K562 (cell line): Measurements from ENCODE around the gene TMX1. TPM values are rescaled to one million over a fixed set of nuclear protein-coding genes. Genes with fewer than 3 reads are reported as not detected.

ENCODE experiments used
- ATAC-seq: fragments of 200-7000 bp; cut with Tn5 transposase; 3 replicates; pipeline ENCODE4 v1.9.1; 2020; ENCODE audit warnings: moderate library complexity
- BruUV-seq: library from RNA; stranded (reverse); fragments of 400-500 nt; replicated peaks from 2 replicates; lab custom pipeline; 2021; lab: Mats Ljungman, UMichigan
- CTCF ChIA-PET: fragments of 300-600 bp; formaldehyde crosslinking; extraction: SDS; loops from one replicate; lab custom pipeline; 2021; ENCODE audit warnings: low intra/inter-chr PET ratio; lab: Yijun Ruan, JAX
- POLR2A ChIA-PET: fragments of 300-600, 350-650 bp; sonication (Branson Sonifier 250); formaldehyde crosslinking; extraction: SDS; loops from one replicate; lab custom pipeline; 2021; ENCODE audit warnings: antibody characterized with exemption, inconsistent platforms; lab: Yijun Ruan, JAX
- DNase-seq, 4 experiments: peaks; one replicate each; pipeline versions ENCODE4 v3.0.0 to v3.0.0-alpha.2; 2011 to 2018; ENCODE audit warnings: low spot score in 3 of 4, mixed read lengths in 3 of 4; ENCODE audit errors: extremely low read depth in 1 of 4
- FAIRE-seq: peaks from 2 replicates; lab custom pipeline; 2011; peaks lifted over from hg19 to GRCh38; lab: Jason Lieb, UNC
- H2AFZ ChIP-seq: 2 replicates; pipeline ENCODE4 v1.6.0; 2011; ENCODE audit warnings: low read depth, low read length, control low read depth, inconsistent platforms
- H3K27ac ChIP-seq: fragments of 200-600 bp; 3 replicates; pipeline ENCODE4 v1.8.0; 2011; ENCODE audit warnings: low read depth, mild to moderate bottlenecking, control low read depth, inconsistent platforms, low read length, moderate library complexity, mixed read lengths; ENCODE audit errors: extremely low read depth
- H3K27me3 ChIP-seq, 2 experiments: fragments of 300-600 bp in 1 of 2; 2 replicates in 1 of 2; 3 replicates in 1 of 2; pipeline versions ENCODE4 v1.6.0 to v1.8.0; 2011; ENCODE audit warnings: inconsistent platforms in 2 of 2, low read length in 2 of 2, mild to moderate bottlenecking in 1 of 2, mixed read lengths in 1 of 2, moderate library complexity in 1 of 2; ENCODE audit not compliant: control insufficient read depth in 2 of 2, insufficient read depth in 2 of 2
- H3K36me3 ChIP-seq: fragments of 300-600 bp; 3 replicates; pipeline ENCODE4 v1.8.0; 2011; ENCODE audit warnings: mild to moderate bottlenecking, low read length, inconsistent platforms; ENCODE audit not compliant: control insufficient read depth, insufficient read depth
- H3K4me1 ChIP-seq, 2 experiments: fragments of 200-600 bp in 1 of 2; replicated peaks in 1 of 2; 2 replicates in 1 of 2; 3 replicates in 1 of 2; pipeline versions ENCODE4 v1.5.1 to v1.8.0; 2011; ENCODE audit warnings: inconsistent platforms in 2 of 2, low read length in 2 of 2, mild to moderate bottlenecking in 1 of 2, mixed read lengths in 1 of 2, moderate library complexity in 1 of 2; ENCODE audit not compliant: control insufficient read depth in 2 of 2, insufficient read depth in 2 of 2
- H3K4me2 ChIP-seq: 2 replicates; pipeline ENCODE4 v1.6.1; 2011; ENCODE audit warnings: low read length, control low read depth, inconsistent platforms, mixed read lengths; ENCODE audit not compliant: insufficient read depth
- H3K4me3 ChIP-seq: fragments of 200-600 bp; sonication (generic), shearing (Covaris generic); 2 replicates; pipeline ENCODE4 v1.5.1; 2016; ENCODE audit warnings: control low read depth, inconsistent platforms
- H3K79me2 ChIP-seq: fragments of 200-600 bp; 3 replicates; pipeline ENCODE4 v1.8.0; 2011; ENCODE audit warnings: low read length, inconsistent platforms; ENCODE audit not compliant: control insufficient read depth, insufficient read depth
- H3K9ac ChIP-seq, 2 experiments: 2 replicates each; pipeline versions ENCODE4 v1.6.0 to v1.6.1; 2011; ENCODE audit warnings: low read depth in 2 of 2, low read length in 2 of 2, control low read depth in 1 of 2, inconsistent platforms in 1 of 2, mild to moderate bottlenecking in 1 of 2, mixed read lengths in 1 of 2; ENCODE audit not compliant: insufficient read depth in 1 of 2
- H3K9me1 ChIP-seq: one replicate; pipeline ENCODE4 v1.6.0; 2011; ENCODE audit warnings: inconsistent platforms, mild to moderate bottlenecking, low read length, moderate library complexity; ENCODE audit not compliant: control insufficient read depth, insufficient read depth
- H3K9me3 ChIP-seq: replicated peaks from 2 replicates; pipeline ENCODE4 v1.5.1; 2011; ENCODE audit warnings: low read depth, low read length, inconsistent platforms; ENCODE audit not compliant: control insufficient read depth, insufficient read depth
- H4K20me1 ChIP-seq: replicated peaks from 2 replicates; pipeline ENCODE4 v1.6.1; 2011; ENCODE audit warnings: low read length, inconsistent platforms, mixed read lengths; ENCODE audit not compliant: control insufficient read depth, insufficient read depth
- ILK ChIP-seq: fragments of 450-650 bp; IDR thresholded peaks from 2 replicates; pipeline ENCODE4 v1.6.1; 2016; ENCODE audit warnings: missing genetic modification characterization, low read depth, mild to moderate bottlenecking, missing compliant biosample characterization, moderate library complexity, borderline replicate concordance
- ZNF140 ChIP-seq: fragments of 250-450 bp; sonication (Bioruptor Pico); IDR thresholded peaks from 2 replicates; pipeline ENCODE4 v1.8.0; 2021; ENCODE audit warnings: moderate library complexity, mild to moderate bottlenecking, inconsistent platforms
- ZNF830 ChIP-seq: fragments of 250-450 bp; sonication (Bioruptor Pico); IDR thresholded peaks from 2 replicates; pipeline ENCODE4 v1.5.0; 2021; ENCODE audit warnings: mild to moderate bottlenecking
- WGBS: fragments of 100-300 bp; shearing (Covaris generic); methylation state at CpG from one replicate; pipeline ENCODE4 v1.1.6; 2016; ENCODE audit warnings: low coverage, mixed read lengths; ENCODE audit not compliant: insufficient coverage; ENCODE audit errors: missing lambda C conversion rate; 5-methylcytosine and 5-hydroxymethylcytosine counted together
- in situ Hi-C: fragments of 300-500 bp; cut with MboI; formaldehyde crosslinking; loops from 4 replicates; pipeline ENCODE4 v1.15.0; 2018; ENCODE audit warnings: inconsistent platforms, mixed read lengths
- intact Hi-C: fragments of 100-400 bp; cut with micrococcal nuclease; formaldehyde crosslinking; loops from 2 replicates; pipeline ENCODE4 v1.14.2; 2022
- polyA plus RNA-seq, 8 experiments: library from polyadenylated mRNA; depleted of rRNA in 4 of 8; stranded (reverse) in 5 of 8; unstranded in 3 of 8; fragments of >200 nt; fragmentation: Nextera tagmentation in 2 of 8; fragmentation: Illumina TruSeq in 1 of 8; extraction: Ambion mirVana in 2 of 8; extraction: Trizol in 1 of 8; gene quantifications; 2 replicates each; pipeline versions ENCODE4 v1.2.1 to v1.2.3, GENCODE V29; 2011 to 2014; ENCODE audit warnings: inconsistent platforms in 1 of 8, missing spikeins in 1 of 8
- small RNA-seq: library from RNA; depleted of rRNA; stranded (forward); fragments of <200 nt; gene quantifications from one replicate; pipeline ENCODE3, GENCODE V24; 2014
- total RNA-seq, 7 experiments: library from RNA; depleted of rRNA in 6 of 7; stranded (reverse); fragments of >200 nt in 6 of 7; fragmentation: Illumina TruSeq in 2 of 7; extraction: Trizol in 2 of 7; gene quantifications; 2 replicates each; pipeline versions ENCODE4 v1.2.1 to v1.2.3, GENCODE V29; 2011 to 2021; ENCODE audit warnings: low replicate concordance in 1 of 7
- TF ChIP-seq, protein P1 (sequence below): fragments of 450-650 bp; formaldehyde crosslinking; IDR thresholded peaks from 2 replicates; pipeline ENCODE4 v1.4.0; 2020; ENCODE audit warnings: mild to moderate bottlenecking, mixed read lengths

The TMX1 gene
- total and polyA plus RNA-seq, 9 of the 15 experiments (the other 6 are each of a cell fraction or from before 2014, with no cell fraction given), result 19.5 to 101 (median 34.7) TPM

- no peak overlapping the region for H3K27ac ChIP-seq
- CTCF ChIA-PET, result no interaction called here
- H3K79me2 ChIP-seq, result no peaks in the 10 kb centered on the region
- no peak overlapping the region for H3K4me2 ChIP-seq
- H3K4me3 ChIP-seq, result no peak overlapping the region
- POLR2A ChIA-PET, result no interaction called here
- H3K9me1 ChIP-seq, result no peaks in the 10 kb centered on the region
- ATAC-seq (no peak), DNase-seq (no peak), FAIRE-seq (no peak)
- no peaks in the 10 kb centered on the region for H4K20me1 ChIP-seq
- no peak overlapping the region for H3K9ac ChIP-seq
- no peak overlapping the region for H2AFZ ChIP-seq
- no peaks in the 10 kb centered on the region for H3K27me3 ChIP-seq
- H3K36me3 ChIP-seq, result no peaks in the 10 kb centered on the region
- TF ChIP-seq, protein P1, sequence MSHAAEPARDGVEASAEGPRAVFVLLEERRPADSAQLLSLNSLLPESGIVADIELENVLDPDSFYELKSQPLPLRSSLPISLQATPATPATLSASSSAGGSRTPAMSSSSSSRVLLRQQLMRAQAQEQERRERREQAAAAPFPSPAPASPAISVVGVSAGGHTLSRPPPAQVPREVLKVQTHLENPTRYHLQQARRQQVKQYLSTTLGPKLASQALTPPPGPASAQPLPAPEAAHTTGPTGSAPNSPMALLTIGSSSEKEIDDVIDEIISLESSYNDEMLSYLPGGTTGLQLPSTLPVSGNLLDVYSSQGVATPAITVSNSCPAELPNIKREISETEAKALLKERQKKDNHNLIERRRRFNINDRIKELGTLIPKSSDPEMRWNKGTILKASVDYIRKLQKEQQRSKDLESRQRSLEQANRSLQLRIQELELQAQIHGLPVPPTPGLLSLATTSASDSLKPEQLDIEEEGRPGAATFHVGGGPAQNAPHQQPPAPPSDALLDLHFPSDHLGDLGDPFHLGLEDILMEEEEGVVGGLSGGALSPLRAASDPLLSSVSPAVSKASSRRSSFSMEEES, result no peak
- TF ChIP-seq ZNF830 (no peak), ILK (tag) (no peak), ZNF140 (CRISPR knock-in tag) (no peak)
- in situ Hi-C loops (no loop called here), intact Hi-C loops (no loop called here)
- no peaks in the 10 kb centered on the region for H3K4me1 ChIP-seq
- BruUV-seq, result no TSS peak
- WGBS, result 0% methylated on average over 1 of the region's 1 CpG
- no peaks in the 10 kb centered on the region for H3K9me3 ChIP-seq
These were observed 65.7 kb downstream of the TMX1 start for GRCh38 chr14:51305751-51306150.

Small RNA genes lying within 50 kb of the gene (small RNA-seq; reads per million reads assigned to genes)
- not detected for gene RF00019
- not detected for gene RF00156

Other genes starting within 250 kb of the TMX1 start
- gene TRIM9, start 145.1 kb upstream of the TMX1 start, total RNA-seq (2014; rRNA removed), result not detected in 2 replicates
- gene TRIM9, start 145.1 kb upstream of the TMX1 start, total RNA-seq (2014; rRNA removed; fragmentation: Illumina TruSeq; extraction: Trizol), result not detected in 2 replicates
- 0.04 and 0.14 TPM in 2 replicates for gene TRIM9, start 145.1 kb upstream of the TMX1 start, total RNA-seq (2015; rRNA removed; fragmentation: Illumina TruSeq; extraction: Trizol)
- gene TRIM9, start 145.1 kb upstream of the TMX1 start, total RNA-seq (2021), result 0.04 and 0.09 TPM in 2 replicates
- gene TRIM9, start 145.1 kb upstream of the TMX1 start, polyA plus RNA-seq (2011; rRNA removed), result 0.03 and 0.05 TPM in 2 replicates
- gene TRIM9, start 145.1 kb upstream of the TMX1 start, polyA plus RNA-seq (2014; fragmentation: Illumina TruSeq; extraction: Trizol), result 0.03 TPM in 1 of 2 replicates, not detected in the other
- not detected for gene TRIM9, start 145.1 kb upstream of the TMX1 start, polyA plus RNA-seq (2014; fragmentation: Nextera tagmentation; extraction: Ambion mirVana)
- gene TRIM9, start 145.1 kb upstream of the TMX1 start, polyA plus RNA-seq (2014; rRNA removed), result 0.15 TPM in 1 of 2 replicates, not detected in the other